Rectal smooth muscle tissue (tissue), 1 donor: ENCODE measurements around the gene IL22.

ENCODE experiments used
- H3K27ac ChIP-seq: one replicate; pipeline ENCODE4 v1.7.0; 2013; ENCODE audit warnings: low read depth, low read length, inconsistent platforms
- H3K27me3 ChIP-seq: one replicate; pipeline ENCODE4 v1.7.0; 2013; ENCODE audit warnings: low read length; ENCODE audit not compliant: control insufficient read depth, insufficient read depth
- H3K36me3 ChIP-seq: one replicate; pipeline ENCODE4 v1.7.0; 2013; ENCODE audit warnings: low read length; ENCODE audit not compliant: control insufficient read depth, insufficient read depth
- H3K4me1 ChIP-seq: one replicate; pipeline ENCODE4 v1.7.0; 2013; ENCODE audit warnings: low read length; ENCODE audit not compliant: control insufficient read depth, insufficient read depth
- H3K4me3 ChIP-seq: one replicate; pipeline ENCODE4 v1.7.0; 2013; ENCODE audit warnings: low read length
- H3K9ac ChIP-seq: one replicate; pipeline ENCODE4 v1.7.0; 2013; ENCODE audit warnings: low read length

IL22 gene

DNA sequence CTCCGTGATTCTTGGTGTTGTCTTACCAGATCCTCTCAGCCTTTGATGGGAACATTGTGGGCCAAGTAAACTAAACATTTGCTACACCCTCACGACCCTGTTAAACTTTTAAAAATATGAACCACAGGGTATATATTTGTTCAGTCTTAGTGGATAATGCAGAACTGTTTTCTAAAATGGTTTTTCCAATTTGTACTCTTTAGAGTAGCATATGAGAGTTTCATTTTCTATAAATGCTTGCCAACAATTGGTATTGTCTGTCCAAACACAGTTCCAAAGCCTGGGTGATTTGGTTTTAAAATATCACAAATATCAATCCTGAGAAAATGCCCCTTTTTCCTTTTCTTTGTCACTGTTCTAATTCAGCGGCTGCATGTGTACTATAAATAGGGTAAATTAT, 6.7 kb upstream of the IL22 start:
- Histone ChIP-seq H3K36me3 (no peaks in the 10 kb centered on the region), H3K9ac (no peak overlapping the region), H3K4me1 (no peaks in the 10 kb centered on the region), H3K4me3 (no peak overlapping the region), H3K27ac (no peak overlapping the region), H3K27me3 (no peaks in the 10 kb centered on the region)

DNA sequence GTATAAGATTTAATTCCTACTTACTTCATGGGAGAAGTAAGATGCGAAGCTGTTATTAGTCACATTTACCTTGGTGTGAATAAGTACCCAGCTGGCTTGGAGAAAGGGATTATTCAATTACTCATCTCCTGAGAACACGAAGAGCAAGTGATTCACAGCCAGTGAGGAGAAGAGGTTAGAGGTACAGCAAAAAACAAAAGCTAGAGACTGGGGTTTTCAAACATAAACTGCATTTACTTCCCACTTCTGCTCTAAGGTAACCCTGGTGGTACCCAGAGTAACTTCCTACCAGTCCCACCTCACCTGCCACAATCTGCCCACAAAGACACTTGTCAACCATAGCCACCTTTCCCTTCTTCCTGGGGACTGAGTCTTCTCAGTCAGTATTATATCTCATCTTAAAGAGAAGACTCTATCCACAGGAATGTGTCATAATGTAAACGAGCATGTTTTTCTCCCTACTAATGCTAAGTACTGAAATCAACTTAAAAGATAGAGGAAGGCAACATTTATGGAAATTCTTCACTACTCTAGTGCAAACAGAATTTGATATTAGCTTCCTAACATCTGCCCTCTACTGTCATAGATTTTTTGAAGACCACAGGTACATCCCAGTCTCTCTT, 6.0 kb upstream of the IL22 start:
- H3K4me3 ChIP-seq = no peak overlapping the region
- H3K27ac ChIP-seq = no peak overlapping the region
- H3K27me3 ChIP-seq = no peaks in the 10 kb centered on the region
- H3K4me1 ChIP-seq = no peaks in the 10 kb centered on the region
- no peaks in the 10 kb centered on the region for H3K36me3 ChIP-seq
- H3K9ac ChIP-seq = no peak overlapping the region

DNA sequence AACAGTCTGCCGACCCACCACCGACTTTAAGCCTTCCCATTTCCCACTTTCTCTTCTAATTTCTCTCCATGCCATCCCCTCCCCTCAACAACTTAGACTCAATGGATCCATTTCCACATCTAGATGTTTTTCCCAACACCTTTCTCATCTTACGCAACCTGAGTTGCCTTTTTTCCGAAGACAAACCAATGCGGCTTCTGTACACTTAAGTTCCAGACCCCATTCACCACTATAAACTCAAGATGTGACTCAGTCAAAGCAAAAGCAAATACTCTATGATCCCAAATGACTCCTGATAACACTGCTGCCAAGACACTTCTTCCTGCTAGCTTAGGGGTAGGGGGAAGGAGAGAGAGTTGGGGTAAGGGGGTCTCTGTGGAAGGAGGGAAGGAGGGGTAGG, 1.3 kb downstream of the IL22 start:
- Histone ChIP-seq H3K4me1 (peaks cover 1% of the 10 kb centered on the region), H3K36me3 (no peaks in the 10 kb centered on the region), H3K27ac (no peak overlapping the region), H3K9ac (no peak overlapping the region), H3K27me3 (no peaks in the 10 kb centered on the region), H3K4me3 (no peak overlapping the region)

DNA sequence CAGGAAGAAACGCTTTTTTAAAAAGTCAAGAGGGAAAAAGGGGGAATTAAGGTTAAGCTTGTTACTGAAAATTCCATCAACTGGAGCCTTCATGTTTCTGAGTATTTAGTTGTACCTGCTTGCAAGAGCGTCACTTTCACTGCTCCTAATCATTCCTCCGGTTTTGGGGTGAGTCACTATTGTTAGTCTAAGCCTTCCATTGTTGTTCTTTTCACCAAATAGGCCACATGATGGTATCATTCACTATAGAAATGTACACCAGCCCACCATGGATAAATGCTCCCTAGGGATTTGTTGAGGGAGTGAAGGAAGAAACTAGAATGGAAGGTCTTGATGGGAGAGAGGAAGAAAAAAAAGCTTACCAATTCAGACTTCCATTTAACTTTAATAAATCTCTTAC, 3.0 kb downstream of the IL22 start:
- no peak overlapping the region for H3K27ac ChIP-seq
- H3K4me3 ChIP-seq = no peak overlapping the region
- H3K36me3 ChIP-seq = no peaks in the 10 kb centered on the region
- no peak overlapping the region for H3K9ac ChIP-seq
- H3K27me3 ChIP-seq = no peaks in the 10 kb centered on the region
- peaks cover 15% of the 10 kb centered on the region for H3K4me1 ChIP-seq

DNA sequence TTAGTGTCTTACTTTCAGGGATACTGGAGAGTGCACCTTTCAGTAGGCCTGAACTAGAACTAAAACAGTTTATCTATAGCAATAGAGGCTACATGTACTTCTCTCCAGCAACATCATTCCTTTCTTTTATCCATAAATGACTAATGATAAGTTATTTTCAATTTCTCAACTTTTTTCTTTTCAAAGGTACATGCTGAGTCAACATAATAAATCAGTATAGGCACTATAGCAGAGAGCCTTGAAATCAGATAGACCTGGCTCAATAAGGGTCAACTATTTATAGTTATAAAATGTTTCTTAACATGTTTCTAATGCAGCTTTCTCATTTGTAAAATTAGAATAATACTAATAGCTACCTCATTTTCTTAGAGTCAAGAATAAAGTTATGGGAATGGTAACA, 5.6 kb downstream of the IL22 start:
- Histone ChIP-seq H3K27ac (no peak overlapping the region), H3K4me1 (peaks cover 17% of the 10 kb centered on the region)

DNA sequence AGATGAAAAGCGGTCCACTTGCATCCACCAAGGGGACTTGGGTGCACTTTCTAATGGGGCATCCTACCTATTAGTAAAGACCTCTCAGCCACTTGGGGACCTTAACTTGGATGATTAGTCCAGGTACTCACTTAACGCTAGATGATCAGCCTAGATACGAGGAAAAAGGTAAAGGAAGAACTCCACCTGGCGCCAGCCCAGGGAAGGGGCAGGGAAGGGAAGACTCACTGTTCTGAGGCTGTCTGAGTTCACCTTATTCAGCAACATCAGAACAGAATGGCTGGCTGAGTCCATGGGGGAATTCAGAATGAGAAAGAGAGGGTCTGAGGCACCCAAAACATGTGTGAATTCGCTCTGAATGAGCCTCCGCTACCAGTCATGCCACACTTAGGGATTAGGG, 7.1 kb downstream of the IL22 start:
- peak overlapping the region; percentile 6 for H3K4me3 ChIP-seq
- no peak overlapping the region for H3K9ac ChIP-seq
- peak overlapping the region; percentile 87 for H3K27ac ChIP-seq

More for the DNA sequence above, 5.6 kb downstream of the IL22 start:
- Histone ChIP-seq H3K4me3 (no peak overlapping the region), H3K27me3 (no peaks in the 10 kb centered on the region), H3K9ac (no peak overlapping the region), H3K36me3 (no peaks in the 10 kb centered on the region)

DNA sequence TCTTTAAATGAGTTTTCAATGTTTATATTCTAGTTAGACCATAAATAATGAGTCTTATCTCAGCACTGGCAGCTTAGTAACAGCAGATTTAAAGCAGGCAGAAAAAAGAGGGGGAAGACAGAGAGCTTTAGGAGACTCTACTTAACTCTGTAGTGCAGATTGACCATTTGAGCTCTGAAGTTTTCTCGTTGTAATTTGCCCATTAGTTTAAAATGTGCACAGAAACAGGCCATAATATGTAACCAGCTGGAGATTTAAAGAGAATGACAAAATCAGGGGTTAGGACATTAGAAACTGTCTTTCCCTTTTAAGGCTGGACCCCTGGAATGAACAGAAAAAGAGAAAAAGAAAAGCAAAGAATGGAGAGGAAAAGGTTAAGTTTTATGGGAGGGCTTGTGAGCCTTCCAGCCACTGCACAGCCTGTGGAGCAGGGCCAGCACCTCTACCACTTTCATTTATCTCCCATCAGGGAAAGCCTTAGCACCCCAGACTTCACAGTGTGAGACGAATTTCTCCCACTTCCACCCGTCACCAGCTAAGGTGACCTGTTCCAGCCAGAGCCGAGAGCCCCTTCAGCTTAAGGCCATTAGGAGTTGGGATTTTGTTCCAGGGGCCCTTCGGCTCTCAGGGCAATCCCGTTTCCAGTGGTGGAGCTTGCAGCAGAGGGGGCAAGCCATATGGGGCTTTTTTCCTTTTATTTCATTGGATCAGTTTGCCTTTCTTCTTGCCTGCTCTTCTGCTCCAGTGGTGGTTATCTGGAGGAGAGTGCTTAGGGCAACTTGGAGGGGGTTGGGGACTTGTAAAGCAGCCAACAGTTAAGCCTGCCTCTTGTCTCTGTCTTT, 8.0 kb downstream of the IL22 start:
- Histone ChIP-seq H3K4me3 (peak overlapping the region; percentile 61), H3K9ac (peak overlapping the region; percentile 43), H3K27ac (peak overlapping the region; percentile 87), H3K4me1 (peaks cover 23% of the 10 kb centered on the region), H3K36me3 (no peaks in the 10 kb centered on the region), H3K27me3 (no peaks in the 10 kb centered on the region)

More for the DNA sequence above, 7.1 kb downstream of the IL22 start:
- Histone ChIP-seq H3K4me1 (peaks cover 17% of the 10 kb centered on the region), H3K36me3 (no peaks in the 10 kb centered on the region), H3K27me3 (no peaks in the 10 kb centered on the region)

DNA sequence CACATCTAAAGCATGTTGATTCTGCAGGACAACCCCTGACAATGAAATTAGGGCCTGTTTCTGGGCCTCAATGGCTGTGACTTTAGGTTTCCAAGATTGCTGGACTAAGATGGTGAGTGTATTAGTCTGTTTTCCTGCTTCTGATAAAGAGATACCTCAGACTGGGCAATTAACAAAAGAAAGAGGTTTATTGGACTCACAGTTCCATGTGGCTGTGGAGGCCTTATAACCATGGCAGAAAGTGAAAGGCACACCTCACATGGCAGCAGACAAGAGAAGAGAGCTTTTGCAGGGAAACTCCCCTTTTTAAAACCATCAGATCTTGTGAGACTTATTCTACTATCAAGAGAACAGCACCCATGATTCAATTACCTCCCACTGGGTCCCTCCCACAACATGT, 10.6 kb downstream of the IL22 start:
- Histone ChIP-seq H3K9ac (no peak overlapping the region), H3K4me1 (peaks cover 26% of the 10 kb centered on the region), H3K36me3 (no peaks in the 10 kb centered on the region), H3K27me3 (no peaks in the 10 kb centered on the region), H3K27ac (no peak overlapping the region), H3K4me3 (no peak overlapping the region)

DNA sequence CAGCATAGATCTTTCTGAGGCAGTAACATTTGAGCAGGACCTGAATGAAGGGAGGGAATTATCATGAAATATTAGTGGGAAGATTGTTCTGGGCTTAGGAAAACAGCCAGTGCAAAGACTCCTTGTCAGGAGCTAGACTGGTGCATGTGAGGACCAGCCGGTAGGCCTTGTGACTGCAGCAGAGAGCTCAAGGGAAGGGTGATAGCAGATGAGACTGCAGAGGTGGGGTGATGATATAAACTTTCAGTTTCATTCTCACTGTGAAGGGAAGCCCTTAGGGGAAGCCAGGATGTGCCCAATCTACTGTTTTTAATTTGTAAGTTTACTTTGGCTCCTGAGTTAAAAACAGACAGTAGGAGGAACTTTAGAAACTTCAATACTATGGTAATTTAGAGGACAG, 12.4 kb downstream of the IL22 start:
- peak overlapping the region; percentile 65 for H3K27ac ChIP-seq
- H3K4me3 ChIP-seq = no peak overlapping the region
- no peak overlapping the region for H3K9ac ChIP-seq
- no peaks in the 10 kb centered on the region for H3K27me3 ChIP-seq
- no peaks in the 10 kb centered on the region for H3K36me3 ChIP-seq
- peaks cover 23% of the 10 kb centered on the region for H3K4me1 ChIP-seq

DNA sequence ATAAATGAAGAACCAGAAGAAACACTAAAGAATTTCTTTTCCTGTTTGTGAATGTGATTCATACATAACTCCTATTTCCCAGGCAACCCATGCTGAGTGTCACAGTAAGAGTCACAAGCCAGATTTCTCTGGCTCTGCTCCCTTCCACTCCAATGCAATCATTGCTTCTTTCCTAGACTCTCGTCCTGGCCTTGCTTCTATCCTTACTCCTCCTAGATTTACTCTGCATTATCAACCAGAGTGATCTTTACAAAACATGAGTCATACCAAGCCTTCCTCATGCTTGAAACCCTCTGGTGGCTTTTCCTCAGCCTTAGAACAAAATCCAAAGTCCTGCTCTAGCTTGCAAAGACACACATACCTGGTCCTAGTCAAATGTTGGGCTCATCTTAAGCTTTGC, 13.3 kb downstream of the IL22 start:
- no peaks in the 10 kb centered on the region for H3K27me3 ChIP-seq
- H3K4me1 ChIP-seq = peaks cover 16% of the 10 kb centered on the region
- peak overlapping the region; percentile 65 for H3K27ac ChIP-seq
- no peak overlapping the region for H3K4me3 ChIP-seq
- no peak overlapping the region for H3K9ac ChIP-seq
- no peaks in the 10 kb centered on the region for H3K36me3 ChIP-seq

DNA sequence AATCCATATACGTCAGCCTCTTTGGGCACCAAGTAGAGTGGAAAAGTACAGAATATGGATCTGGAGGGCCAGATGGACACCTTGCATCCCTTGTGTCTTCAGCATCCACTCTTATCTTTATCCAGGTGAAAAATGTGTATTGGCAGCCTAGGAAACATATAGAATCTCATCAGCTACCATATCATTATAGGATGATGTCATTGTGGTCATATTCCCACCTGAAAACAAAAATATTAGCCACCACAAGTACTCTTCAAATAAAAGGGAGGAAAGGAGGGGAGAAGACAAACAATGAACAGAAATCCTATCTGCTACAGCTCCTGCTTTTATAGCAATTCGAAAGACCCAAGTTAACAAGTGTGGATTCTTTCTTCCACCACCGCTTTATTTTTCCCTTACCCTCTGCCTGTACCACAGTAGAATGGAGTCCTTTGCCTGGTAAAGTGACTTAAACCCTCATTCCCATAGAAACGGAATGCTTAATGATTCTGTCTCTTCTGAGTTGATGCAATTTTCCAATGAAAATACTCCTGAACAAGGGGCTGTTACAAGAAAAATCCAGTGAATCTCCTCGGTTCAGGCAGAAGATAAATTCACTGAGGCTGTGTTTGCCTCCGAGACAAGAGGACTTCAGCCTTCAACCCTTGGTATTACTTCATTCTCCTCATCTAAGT, 14.0 kb downstream of the IL22 start:
- H3K27ac ChIP-seq = peak overlapping the region; percentile 65
- no peaks in the 10 kb centered on the region for H3K36me3 ChIP-seq
- H3K4me1 ChIP-seq = peaks cover 16% of the 10 kb centered on the region
- H3K27me3 ChIP-seq = no peaks in the 10 kb centered on the region
- no peak overlapping the region for H3K9ac ChIP-seq
- no peak overlapping the region for H3K4me3 ChIP-seq

DNA sequence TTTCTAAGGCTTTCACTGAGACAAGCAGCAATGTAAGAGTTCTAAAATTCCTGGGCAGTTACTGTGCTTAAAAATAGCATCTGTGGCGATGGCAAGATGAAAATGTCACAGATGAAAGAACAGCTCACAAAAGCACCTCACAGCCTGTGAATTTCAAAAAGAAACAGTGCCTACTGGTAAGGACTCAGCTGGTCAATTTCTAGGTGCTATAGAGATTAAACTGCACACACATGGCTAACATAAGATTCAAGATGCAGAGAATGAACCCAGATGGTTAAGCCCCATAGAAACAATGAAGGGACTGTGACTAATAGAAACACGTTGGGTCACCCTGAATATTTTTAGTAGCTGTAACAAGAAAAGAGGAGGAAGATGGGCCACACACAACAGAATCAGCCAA, 15.8 kb downstream of the IL22 start:
- Histone ChIP-seq H3K4me1 (peaks cover 16% of the 10 kb centered on the region), H3K4me3 (no peak overlapping the region), H3K27me3 (no peaks in the 10 kb centered on the region), H3K27ac (peak overlapping the region; percentile 34), H3K36me3 (no peaks in the 10 kb centered on the region), H3K9ac (no peak overlapping the region)
